EL (cell line): ENCODE data around the gene FAM120A.
"Not testable (repeated sequence)": the region's sequence is repeated elsewhere in the genome, so short reads cannot be mapped to it uniquely, and the experiment has no call there.

Experiments used
- DNase-seq: peaks from one replicate; pipeline ENCODE4 v3.0.0-alpha.2; 2016

Gene FAM120A

DNA sequence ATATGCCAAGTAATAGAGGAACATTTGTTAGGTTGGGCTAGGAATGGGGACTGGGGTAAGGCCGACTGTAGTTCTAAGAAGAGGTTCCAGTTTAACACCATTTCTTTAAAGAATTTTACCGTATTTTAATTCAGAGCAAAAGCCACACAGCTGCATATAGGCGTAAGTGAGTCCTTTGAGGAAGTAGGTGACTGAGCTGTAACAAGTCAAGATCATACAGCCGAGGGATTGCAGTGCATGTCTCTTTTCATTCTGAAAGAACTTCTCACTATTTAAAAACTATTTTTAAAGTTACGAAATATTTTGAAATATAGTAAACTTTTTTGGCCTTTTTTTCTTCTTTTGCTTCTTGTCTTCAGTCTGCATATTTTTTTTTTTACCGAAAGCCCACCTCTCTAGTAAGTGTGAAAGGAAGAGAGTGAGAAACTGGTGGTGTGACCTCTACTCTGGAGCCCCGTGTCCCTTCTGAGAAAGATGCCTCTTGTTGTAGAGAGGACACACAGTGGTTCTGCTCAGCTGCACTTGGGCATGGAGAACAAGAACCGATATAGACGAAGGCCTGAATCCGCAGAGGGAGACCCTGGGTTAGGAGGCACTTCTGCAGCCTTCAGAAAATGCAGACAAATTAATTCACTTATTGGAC, 60.8 kb downstream of the FAM120A start:
- not testable (repeated sequence) for DNase-seq

DNA sequence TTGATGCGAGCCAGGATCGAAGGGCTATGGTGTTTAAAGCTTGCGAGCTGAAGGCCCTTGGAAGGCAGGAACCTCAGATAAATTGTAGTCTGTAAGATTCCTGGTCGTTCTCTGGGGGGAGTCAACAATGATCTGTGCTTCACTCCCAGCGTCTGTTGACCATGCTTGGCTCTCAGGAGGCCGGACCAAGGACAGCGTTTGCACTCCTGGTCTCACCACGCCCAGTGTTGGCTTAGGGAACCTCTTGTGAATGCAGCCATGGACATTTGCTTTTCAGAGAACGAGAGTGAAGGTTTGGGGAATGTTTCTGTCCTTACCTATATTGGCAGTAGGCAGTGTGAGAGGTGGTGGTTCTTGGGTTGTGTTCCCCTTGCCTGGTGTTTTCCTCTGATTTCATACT, 62.1 kb downstream of the FAM120A start:
- no peak for DNase-seq

DNA sequence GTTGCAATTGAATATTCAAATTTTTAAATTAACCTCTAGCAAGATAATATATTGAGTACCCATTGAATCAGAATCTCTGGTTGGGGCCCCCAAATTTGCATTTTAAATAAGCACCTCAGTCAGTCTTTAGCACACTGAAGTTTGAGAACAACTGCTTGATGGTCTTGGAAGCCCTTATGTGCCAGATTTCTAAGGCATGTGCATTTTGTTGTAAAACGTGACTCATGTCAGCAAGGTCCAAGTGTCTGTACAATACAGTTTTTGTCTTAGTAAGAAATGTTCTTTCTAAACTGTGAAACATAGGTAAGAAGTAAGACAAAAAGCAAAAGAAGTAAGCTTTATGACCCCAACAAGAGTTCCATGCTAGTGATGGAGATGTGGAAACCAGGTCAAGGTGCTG, 65.8 kb downstream of the FAM120A start:
- no peak for DNase-seq

DNA sequence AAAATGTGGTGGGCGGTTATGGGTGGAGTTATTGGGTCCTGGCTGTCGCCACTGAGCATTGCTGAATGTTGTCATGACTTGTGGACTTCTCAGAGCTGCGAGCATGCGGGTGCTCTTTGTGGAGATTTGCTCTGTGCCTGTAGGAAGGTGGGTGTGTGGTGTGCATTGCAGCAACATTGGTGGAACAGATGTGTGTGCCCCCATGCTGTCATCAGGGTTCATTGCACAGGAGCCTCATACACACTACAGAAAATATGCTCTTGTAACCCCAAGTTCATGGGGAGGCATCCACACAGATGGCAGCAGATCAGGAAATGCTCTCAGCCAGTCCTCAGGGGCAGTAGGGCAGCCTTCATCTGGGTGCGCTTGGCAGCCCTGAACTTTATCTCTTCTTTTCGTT, 69.0 kb downstream of the FAM120A start:
- DNase-seq: no peak

DNA sequence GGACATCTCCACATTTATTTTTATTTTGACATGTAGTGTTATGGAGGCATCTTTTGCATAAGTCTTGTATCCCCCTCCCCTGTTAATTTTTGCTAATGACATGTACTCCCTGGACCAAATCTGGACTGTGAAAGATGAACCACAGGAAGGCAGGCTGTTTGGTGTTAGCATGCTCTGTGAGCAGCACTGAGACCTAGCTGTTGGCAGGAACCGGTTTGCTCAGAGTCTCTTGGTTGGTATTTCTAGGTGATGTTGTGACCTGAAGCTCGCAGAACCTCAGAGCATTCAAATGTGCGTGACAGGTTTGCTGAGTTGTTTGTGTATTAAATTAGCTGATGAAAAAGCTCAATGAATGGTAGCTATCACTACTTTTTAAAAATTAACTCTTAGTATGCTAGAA, 71.3 kb downstream of the FAM120A start:
- no peak for DNase-seq

DNA sequence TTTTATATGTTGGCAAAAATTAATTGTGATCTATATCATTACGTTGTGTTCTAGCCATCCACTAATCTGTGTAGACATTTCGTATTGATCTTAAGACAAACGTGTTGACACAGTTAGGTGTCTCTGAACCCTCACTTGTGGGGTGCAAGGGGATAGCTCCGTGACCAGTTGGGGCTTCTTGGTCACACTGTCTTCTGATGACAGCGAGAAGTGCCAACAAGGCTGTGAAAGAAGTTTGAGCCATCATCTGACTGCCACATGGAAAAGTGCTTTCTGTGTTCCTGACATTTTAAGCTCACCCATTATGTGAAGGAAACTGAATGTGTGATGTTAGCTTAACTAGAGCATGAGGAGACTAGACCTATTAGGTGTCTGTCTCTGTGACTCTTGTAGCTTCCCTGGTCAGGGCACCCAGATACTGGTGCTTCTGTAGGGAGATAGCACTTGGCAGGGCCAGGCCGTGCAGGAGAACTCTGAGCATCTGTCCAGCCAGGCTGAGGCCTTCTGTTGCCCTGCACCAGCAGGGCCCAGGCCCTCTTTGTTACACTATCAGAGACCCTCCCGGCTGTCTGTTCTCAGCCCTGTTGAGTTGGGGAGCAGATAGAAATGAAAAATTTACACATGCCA, 72.1 kb downstream of the FAM120A start:
- DNase-seq: no peak

DNA sequence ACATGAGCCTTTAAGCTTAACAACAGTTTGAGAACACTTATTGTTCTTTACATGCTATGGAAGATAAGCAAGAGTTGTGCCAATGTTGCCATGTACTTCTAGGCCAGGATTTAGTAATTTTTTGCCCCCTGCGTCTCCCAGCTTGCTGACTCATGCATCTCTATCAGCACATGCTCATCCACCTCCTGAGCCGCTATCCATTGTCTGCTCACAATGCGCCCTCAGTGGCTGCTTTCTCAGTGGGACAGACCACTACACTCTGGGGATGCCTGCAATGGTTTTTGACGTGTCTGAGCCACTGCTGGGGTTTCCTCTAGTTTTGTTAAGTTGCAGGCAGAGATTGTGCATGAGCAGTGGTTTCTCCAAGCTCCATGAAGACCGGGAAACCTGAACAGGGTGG, 74.0 kb downstream of the FAM120A start:
- DNase-seq: no peak

DNA sequence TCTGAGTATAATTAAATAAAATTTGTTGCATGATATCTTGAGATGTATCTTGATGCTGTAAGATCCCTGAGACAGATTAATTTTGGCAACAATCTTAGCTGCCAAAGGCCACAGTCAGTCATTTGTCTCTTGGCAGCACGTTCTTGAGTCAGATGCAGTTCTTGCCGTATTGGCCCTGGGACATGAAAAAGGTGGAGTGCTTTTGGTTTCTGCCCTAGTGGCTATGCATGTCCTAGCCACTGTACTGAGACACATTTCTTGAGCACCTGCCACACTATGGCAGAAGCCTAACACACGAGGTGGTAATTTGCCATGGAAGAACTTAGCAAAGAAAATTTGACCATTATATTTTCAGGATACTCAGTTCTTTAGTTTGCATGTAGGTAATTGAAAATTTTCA, 79.9 kb downstream of the FAM120A start:
- DNase-seq: no peak

DNA sequence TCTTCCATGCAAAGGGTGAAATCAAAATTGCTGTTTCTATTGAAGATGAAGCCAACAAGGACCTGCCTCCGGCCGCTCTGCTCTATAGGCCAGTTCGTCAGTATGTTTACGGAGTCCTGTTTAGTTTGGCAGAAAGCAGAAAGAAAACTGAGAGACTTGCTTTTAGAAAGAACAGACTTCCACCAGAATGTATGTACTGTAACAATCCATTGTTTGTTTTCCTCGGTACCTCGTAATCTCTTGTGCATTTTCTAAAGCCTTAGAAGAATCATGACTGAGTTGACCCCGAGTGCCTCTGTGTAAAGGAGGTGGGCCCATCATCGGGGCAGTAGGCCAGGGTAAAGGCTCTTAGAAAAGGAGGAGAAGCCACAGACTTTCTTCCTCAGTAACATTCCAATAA, 80.7 kb downstream of the FAM120A start:
- DNase-seq: no peak

DNA sequence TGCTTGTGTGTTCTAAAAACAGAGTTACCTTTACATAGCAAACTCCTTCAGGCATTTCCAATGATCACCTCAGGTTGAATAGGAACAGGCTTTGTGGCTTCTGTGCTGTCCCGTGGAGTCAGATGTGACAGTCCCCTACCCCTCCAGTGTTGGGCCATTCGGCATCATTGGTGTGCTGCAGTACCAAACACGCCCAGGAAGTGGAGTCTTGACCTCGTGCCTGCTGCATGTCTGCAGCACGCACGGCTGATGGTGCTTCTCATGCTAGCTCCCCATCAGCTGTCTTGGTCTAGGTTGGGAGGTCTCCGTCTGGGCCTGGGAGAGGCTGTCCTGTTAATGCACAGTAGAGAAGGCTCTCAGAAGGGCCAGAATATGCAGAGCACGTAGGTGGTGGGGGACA, 82.4 kb downstream of the FAM120A start:
- DNase-seq: no peak

DNA sequence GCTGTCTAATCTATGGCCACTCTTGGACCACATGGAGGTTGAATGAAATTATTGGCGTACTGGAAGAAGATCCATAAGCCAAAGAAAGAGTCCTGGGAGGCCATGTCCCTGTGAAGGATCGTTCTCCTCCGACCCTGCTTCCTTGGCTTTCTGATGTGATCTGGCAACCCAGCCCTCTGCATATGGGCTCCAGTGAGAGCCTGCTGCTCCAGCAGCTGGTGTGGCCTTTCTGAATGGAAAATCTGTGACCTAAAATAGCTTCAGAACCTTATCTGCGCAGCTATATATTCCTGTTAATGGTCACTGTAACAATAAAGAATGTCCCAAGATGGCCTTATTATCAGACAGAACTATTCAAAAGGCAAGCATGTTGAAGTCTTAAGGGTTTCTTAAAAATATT, 84.7 kb downstream of the FAM120A start:
- DNase-seq: no peak

DNA sequence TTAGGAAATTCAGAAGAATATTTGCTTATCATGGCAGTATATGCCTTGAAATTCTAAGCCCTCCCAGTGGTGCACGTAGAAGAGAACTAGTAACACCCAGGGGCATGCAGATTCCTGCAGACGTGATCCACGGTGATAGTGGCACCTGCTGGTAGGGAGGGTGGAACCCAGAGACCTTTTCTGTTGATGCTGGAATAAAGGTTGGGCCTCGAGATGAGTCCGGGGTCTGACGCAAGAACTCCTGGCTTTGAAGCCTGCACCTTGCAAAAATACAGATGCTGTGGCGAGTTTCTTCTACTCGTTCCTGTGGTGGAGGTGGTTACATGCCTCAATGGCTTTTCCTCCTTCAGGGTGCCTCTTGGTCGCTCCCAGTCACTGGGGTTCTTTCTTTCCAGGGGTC, 85.4 kb downstream of the FAM120A start:
- no peak for DNase-seq

DNA sequence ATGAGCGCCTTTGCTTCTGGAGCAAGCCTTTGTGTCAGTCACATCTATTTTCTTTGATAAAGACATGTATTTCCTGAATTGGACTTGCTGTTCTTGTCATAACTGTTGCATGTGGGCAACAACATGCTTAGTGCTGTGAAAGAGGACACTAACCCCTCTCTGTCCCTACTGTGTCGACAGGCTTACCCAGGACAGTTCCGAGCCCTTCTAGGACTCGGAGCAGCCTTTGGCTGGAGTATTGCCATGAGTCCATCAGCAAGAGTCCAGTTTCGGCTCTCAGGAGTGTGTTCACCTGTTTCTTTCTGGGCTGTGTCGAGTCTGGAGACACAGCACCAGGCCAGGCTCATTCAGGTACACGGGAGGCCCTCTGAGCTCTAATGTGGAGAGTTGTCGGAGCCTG, 88.8 kb downstream of the FAM120A start:
- DNase-seq: no peak

DNA sequence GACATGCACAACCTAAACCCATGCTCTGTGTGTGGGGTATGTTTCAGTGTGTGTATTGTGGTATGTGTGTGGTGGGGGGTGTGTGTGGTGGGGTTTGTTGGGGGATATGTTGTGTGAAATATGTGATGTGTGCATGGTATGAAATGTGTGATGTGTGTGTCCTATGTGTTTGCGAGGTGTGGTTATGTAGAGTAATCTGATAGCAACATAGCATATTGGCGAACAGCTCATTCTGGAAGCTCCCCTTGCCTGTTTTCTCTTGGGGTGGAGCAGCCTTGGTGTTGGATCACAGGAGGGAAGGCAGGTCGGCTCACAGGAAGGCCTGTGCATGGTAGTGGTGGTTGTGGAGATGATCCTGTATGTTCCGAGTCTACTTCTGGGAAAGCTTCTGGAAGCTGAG, 89.5 kb downstream of the FAM120A start:
- no peak for DNase-seq

DNA sequence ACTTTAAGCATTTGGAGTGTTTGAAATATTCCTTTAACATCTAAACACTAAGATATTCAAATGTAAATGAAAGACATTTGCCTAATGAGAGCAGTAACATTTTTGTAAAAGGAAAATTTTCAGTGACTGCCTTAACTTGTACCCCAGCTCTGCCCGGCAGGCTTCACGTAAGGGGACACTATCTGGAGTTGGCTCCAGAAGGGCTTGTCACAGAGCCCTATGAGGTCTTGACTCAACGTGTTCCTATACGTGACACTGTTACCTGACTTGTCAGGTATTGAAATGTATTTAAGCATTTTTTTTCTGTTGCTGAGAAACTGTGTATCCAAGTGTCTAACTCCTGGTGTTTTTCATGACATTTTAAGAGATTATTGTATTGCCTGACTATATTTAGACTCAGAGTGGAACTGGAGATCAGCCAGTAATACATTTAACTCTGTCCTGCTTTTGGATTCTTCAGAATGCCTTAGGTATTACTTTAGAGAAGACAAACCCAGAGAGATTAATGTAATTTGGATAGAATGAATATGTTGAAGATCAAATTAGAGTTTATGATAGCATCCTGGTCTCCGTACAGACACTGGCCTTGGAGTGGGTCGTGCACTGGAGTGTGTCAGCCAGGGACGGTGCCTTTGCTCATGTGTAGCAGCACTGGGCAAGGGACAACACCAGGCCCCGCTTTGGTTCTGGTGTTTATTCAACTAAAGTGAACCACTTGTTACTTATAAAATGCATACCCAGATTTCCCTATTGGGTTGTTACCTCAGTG, 90.3 kb downstream of the FAM120A start:
- DNase-seq: no peak

DNA sequence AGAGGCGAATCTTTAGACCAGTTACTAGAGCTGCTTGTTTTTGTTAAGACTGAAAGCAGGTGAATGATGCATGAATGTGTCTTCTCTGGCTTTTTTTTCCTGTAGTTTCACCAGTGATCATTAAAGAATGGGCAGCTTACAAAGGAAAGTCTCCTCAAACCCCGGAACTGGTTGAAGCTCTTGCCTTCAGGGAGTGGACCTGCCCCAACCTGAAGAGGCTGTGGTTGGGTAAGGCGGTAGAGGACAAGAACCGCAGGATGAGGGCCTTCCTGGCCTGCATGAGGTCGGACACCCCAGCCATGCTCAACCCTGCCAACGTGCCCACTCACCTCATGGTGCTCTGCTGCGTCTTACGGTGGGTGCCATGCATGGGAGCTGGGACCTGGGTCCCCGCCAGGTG, 91.6 kb downstream of the FAM120A start:
- no peak for DNase-seq

DNA sequence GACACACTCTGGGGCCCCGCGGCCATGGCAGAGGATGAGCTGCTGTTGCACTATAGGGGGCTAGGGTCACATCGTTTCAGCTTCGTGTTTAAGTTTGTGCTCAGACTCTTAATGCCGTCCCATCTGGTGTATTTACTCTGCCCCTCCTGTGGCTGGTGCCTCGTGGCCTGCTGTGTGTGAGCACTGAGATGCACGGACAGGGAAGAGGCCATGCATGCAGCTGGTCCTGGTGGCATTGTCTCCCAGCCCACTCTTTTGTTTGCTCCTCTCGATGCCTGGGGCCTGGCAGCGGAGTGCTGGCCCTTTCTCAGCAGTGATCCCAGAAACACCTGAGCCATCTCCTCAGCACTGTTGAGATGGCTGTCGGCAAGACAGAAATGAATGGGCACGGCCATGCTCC, 94.9 kb downstream of the FAM120A start:
- DNase-seq: no peak

DNA sequence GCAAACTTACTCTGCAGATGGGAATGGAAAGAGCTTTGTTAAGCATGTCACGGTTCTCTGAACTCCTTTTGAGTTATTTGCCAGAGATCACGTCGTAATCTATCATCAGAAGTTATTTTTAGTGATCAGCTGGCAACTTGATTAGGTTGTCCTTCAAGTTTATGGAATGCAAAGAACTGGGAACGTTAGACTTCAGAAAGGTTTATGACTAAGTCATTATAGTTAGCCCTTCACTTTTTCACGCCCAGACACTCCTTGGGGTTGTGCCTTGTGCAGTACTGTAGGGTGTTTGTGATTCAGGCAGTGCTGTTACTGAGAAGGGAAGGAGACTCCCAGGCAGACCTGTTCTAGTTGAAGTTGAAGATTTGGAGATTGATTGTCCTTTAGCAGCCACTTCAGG, 98.1 kb downstream of the FAM120A start:
- DNase-seq: no peak

DNA sequence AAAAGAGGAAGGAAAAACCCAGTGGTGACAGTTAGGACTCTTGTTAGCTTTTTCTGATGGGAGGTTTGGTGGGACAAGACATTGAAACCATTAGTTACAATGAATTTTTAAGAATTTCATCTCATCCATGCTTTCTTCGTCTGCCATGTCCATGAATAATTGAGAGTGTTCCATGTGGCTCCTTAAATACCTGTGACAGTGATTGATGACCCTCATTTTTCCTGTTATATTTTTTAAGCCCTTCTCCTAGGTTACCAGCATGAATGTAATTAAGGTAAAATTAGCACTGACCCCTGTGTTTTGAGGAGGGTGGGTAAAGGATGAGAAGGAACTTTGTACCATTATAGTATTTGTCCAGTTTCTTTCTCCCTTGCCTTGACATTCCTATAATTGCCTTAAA, 101.4 kb downstream of the FAM120A start:
- no peak for DNase-seq

DNA sequence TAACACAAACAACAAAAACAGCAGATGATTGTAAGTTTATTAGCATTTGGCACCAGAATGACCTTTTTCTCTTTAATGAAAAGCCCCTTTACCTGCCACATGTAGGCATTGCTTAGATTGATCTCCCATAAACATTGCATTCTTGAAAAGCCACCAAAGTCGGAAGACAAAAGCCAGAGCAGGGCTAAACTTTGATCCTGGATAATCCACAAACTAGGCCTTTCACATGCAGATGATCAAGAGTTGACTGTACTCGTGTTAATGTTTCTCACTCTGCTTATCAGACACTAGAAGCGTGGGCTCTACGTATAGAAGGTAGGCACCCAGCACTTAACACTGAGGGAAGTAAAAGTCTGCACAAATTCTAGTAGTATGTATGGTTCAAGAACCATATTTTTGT, 103.9 kb downstream of the FAM120A start:
- no peak for DNase-seq

DNA sequence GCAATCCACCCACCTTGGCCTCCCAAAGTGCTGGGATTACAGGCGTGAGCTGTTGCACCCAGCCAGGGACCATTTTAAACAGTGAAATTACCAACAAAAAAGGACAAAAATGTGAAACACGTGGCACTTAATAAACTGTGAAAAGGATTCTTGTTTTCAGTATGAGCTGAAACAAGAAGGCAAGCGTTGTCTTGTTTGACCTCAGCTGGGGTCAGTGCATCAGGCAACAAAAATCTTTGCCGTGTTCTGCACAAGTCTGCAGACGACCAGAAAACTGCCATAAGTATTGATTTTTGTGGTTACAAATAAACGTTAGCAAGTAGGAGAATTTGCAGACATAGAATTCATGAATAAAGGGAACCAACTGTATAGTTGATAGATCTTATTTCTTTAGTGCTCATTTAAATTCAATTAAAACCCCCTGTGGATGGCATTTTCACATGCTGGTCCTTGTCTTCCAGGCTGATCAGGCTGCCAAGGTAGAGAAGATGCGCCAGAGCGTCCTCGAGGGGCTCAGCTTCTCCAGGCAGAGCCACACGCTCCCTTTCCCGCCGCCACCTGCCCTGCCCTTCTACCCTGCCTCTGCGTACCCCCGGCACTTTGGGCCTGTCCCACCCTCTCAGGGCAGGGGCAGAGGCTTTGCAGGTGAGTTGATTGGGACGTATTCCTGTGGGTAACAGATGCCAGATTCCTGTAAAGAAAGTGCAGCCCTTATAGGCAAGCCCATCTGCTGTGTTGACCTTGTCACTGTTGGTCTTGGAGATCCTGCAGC, 106.1 kb downstream of the FAM120A start:
- no peak for DNase-seq

DNA sequence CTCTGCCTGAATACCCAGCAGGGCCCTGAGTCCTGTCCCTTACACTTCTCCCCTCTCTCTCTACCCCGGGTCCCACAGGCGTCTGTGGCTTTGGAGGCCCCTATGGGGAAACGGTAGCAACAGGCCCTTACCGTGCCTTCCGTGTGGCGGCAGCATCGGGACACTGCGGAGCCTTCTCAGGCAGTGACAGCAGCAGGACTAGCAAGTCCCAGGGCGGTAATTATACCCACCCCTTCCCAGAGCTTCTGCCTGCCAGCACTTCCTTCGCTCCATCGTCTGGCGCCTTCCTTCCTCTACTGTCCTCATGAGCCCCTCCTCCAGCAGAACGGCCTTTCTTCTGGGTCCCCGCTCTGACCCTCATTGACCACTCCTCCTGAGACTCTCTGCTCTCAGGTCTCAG, 107.0 kb downstream of the FAM120A start:
- no peak for DNase-seq

DNA sequence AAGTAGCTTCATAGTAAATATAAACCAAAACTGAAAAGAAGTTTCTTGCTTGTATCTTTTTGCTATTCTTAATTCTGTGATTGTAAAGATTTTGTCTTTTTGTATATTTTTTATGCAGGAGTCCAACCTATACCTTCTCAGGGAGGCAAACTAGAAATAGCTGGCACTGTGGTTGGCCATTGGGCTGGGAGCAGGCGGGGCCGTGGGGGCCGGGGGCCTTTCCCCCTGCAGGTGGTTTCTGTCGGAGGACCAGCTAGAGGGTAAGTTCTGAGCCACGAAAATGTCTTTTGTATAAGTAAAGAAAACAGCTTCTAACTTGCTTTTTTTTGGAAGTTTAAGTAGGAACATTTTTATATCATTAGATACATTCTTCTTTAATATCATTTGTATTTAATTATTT, 109.5 kb downstream of the FAM120A start:
- no peak for DNase-seq

DNA sequence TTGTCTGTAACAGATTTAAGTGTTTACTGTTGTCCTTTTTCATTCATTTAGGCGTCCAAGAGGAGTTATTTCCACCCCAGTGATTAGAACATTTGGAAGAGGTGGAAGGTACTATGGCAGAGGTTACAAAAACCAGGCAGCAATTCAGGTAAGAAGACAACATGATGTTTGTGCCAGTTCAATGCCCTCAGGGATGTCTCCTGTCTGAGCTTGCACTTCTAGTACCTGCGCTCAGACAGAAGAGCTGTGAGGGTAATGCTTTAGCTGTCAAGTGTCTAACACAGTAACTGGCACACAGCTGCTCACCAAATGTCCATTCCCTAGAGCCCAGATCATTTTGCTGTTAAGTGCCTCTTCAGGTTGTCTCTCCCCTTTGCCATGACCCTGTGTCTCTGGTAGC, 110.7 kb downstream of the FAM120A start:
- no peak for DNase-seq
